ENCODE measurements around the gene SMTNL2. TPM values are rescaled to one million over a fixed set of nuclear protein-coding genes. Genes with fewer than 3 reads are reported as not detected.
"Not testable (repeated sequence)": the region's sequence is repeated elsewhere in the genome, so short reads cannot be mapped to it uniquely, and the experiment has no call there.

Gene SMTNL2
- total and polyA plus RNA-seq, 2 of the 4 experiments (the other 2 are of a cell fraction): not detected

GRCh38 chr17:4638766-4639165 is 54.4 kb downstream of the SMTNL2 start:
- dilution Hi-C loops (cut with HindIII; ENCODE audit: low sequenced_read_pairs, unreplicated experiment): not testable (repeated sequence)

More at GRCh38 chr17:4638766-4639165, 54.4 kb downstream of the SMTNL2 start:
- BruUV-seq (replicated peaks); H4K5ac ChIP-seq (ENCODE audit: low read depth, low read length); H3K4ac ChIP-seq (ENCODE audit: low read depth, low read length); H2BK120ac ChIP-seq (ENCODE audit: low read depth, low read length); H3K9ac ChIP-seq (ENCODE audit: low read depth, low read length); POLR2A ChIA-PET (ENCODE audit: unreplicated experiment); H3K79me1 ChIP-seq (ENCODE audit: low read depth in 1 of 2, low read length in 2 of 2); H3K4me2 ChIP-seq (ENCODE audit: low read depth, low read length); H2BK5ac ChIP-seq (ENCODE audit: low read depth, low read length, poor library complexity, severe bottlenecking); CTCF ChIA-PET; H3K27ac ChIP-seq (ENCODE audit: insufficient read depth, low read length); H3K9me3 ChIP-seq (ENCODE audit: control insufficient read depth, insufficient read depth, low read length); ATAC-seq (ENCODE audit: low read depth); in situ Hi-C loops (cut with MboI; ENCODE audit: low sequenced_read_pairs); H4K20me1 ChIP-seq (ENCODE audit: insufficient read depth, low read length); H2BK20ac ChIP-seq (ENCODE audit: low read depth, low read length); H2AFZ ChIP-seq (replicated peaks; ENCODE audit: low read length, poor library complexity); H3K36me3 ChIP-seq (ENCODE audit: control insufficient read depth, insufficient read depth, low read length); H2AK5ac ChIP-seq (ENCODE audit: low read depth, low read length); H2BK15ac ChIP-seq (ENCODE audit: low read depth, low read length); H3K56ac ChIP-seq (ENCODE audit: extremely low read depth, insufficient read depth, low read length); H3K9me1 ChIP-seq (ENCODE audit: insufficient read depth, low read length); H3K4me1 ChIP-seq (ENCODE audit: control insufficient read depth, insufficient read depth, low read length); H4K8ac ChIP-seq (ENCODE audit: low read depth in 2 of 2, low read length in 2 of 2); H3K23ac ChIP-seq (ENCODE audit: low read depth, low read length); H4K91ac ChIP-seq (ENCODE audit: insufficient read depth, low read depth, low read length); intact Hi-C loops (cut with micrococcal nuclease); H3K18ac ChIP-seq (ENCODE audit: low read depth, low read length); DNase-seq; H3K14ac ChIP-seq (replicated peaks; ENCODE audit: low read depth, low read length); H3K4me3 ChIP-seq (ENCODE audit: insufficient read depth, low read depth, low read length); H2AK9ac ChIP-seq (replicated peaks; ENCODE audit: low read depth, low read length, poor library complexity): not testable (repeated sequence)
- peaks cover 65% of the 10 kb centered on the region for H3K27me3 ChIP-seq (ENCODE audit: control insufficient read depth, insufficient read depth, low read length)
- WGBS, 2 experiments (ENCODE audit: extremely low coverage in 2 of 2, insufficient read length in 1 of 2): no CpG with 5 or more reads among the region's 8 CpGs

Data from IMR-90 (cell line).